ENCODE data around the gene JUN. TPM values are rescaled to one million over a fixed set of nuclear protein-coding genes. Genes with fewer than 3 reads are reported as not detected.
A peak's percentile ranks its signal among the peaks of the same experiment; 100 is the strongest.

JUN gene
- total and polyA plus RNA-seq, 2 donors (not counting 3 experiments of a cell fraction or from before 2014, with no cell fraction given), result 88.3 to 89.3 TPM

GRCh38 chr1:58739856-58740466, 43.9 kb downstream of the JUN start:
- POLR2A ChIA-PET, result no interaction called here
- DNase-seq (ENCODE audit: low read depth, low spot score), result peak; percentile 73
- TF ChIP-seq MAX (IDR thresholded peaks at IDR 0.05; ENCODE audit: insufficient read depth, insufficient read length), result no peak
- TF ChIP-seq, protein P1, sequence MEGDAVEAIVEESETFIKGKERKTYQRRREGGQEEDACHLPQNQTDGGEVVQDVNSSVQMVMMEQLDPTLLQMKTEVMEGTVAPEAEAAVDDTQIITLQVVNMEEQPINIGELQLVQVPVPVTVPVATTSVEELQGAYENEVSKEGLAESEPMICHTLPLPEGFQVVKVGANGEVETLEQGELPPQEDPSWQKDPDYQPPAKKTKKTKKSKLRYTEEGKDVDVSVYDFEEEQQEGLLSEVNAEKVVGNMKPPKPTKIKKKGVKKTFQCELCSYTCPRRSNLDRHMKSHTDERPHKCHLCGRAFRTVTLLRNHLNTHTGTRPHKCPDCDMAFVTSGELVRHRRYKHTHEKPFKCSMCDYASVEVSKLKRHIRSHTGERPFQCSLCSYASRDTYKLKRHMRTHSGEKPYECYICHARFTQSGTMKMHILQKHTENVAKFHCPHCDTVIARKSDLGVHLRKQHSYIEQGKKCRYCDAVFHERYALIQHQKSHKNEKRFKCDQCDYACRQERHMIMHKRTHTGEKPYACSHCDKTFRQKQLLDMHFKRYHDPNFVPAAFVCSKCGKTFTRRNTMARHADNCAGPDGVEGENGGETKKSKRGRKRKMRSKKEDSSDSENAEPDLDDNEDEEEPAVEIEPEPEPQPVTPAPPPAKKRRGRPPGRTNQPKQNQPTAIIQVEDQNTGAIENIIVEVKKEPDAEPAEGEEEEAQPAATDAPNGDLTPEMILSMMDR (IDR thresholded peaks at IDR 0.05; ENCODE audit: extremely low read depth in 1 of 2, insufficient read depth in 1 of 2, low read depth in 1 of 2, low read length in 2 of 2), result peak; percentile 31 to 38

DNA sequence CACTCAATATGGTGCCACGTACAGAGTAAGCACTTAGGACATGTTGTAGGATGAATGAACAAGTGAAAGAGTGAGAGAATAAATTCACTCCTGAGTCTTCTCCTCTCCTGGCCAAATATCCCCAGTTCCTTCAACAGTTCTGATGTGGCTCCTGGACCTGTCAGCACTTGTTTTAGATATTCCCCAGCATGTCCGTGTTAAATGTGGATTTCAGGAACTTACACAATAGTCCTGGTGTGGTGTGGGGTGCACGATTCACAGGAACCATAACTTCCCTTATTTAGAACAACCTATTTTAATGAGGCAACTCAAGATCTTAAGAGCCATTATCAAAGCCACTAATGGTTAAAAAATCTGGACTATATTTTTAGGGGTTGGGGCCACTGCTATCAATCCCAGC, 45.0 kb downstream of the JUN start:
- H3K79me2 ChIP-seq (ENCODE audit: control insufficient read depth, insufficient read depth, low read length), result no peaks in the 10 kb centered on the region
- H2AFZ ChIP-seq (ENCODE audit: low read depth, low read length), result peak overlapping the region; percentile 4
- TF ChIP-seq EZH2 (IDR thresholded peaks at IDR 0.05; ENCODE audit: borderline replicate concordance, low read depth, low read length, severe bottlenecking) (no peak), MYC (IDR thresholded peaks at IDR 0.05; ENCODE audit: low read depth, low read length) (no peak), JUN (IDR thresholded peaks at IDR 0.05; ENCODE audit: borderline replicate concordance, insufficient read depth, insufficient read length, low read depth) (no peak), GATA2 (IDR thresholded peaks at IDR 0.05; ENCODE audit: insufficient read depth, insufficient read length, low read depth, low read length) (no peak), FOS (IDR thresholded peaks at IDR 0.05; ENCODE audit: borderline replicate concordance, insufficient read depth, low read length) (no peak), POLR2AphosphoS5 (IDR thresholded peaks at IDR 0.05; ENCODE audit: insufficient read depth, low read depth, low read length) (no peak), MAX (IDR thresholded peaks at IDR 0.05; ENCODE audit: insufficient read depth, insufficient read length) (no peak), POLR2A (IDR thresholded peaks at IDR 0.05; ENCODE audit: low read depth, low read length) (no peak)
- TF ChIP-seq, protein P1 (IDR thresholded peaks at IDR 0.05; ENCODE audit: extremely low read depth in 1 of 2, insufficient read depth in 1 of 2, low read depth in 1 of 2, low read length in 2 of 2), result no peak
- dilution Hi-C loops (cut with MboI; ENCODE audit: extremely low pct_ligation_motif_present, low sequenced_read_pairs) (no loop called here), intact Hi-C loops (cut with micrococcal nuclease) (no loop called here)
- no peaks in the 10 kb centered on the region for H3K9me1 ChIP-seq (replicated peaks; ENCODE audit: control insufficient read depth, extremely low read depth, insufficient read depth, low read length)
- no peak overlapping the region for H3K4me3 ChIP-seq (replicated peaks in 1 of 3; ENCODE audit: insufficient read depth in 1 of 3, low read depth in 1 of 3, low read length in 3 of 3)
- H4K20me1 ChIP-seq (replicated peaks; ENCODE audit: control insufficient read depth, extremely low read depth, insufficient read depth, low read length), result no peaks in the 10 kb centered on the region
- CTCF ChIA-PET, result interaction anchor here (0.6 to 4.6 kb wide), 10 partner anchors 12 to 1020 kb away, joined by 3 to 48 read pairs (median 3); no protein-coding TSS in a partner anchor
- POLR2A ChIA-PET, result interaction anchor here (0.6 kb wide), 1 partner anchor 10 kb away, joined by 5 read pairs; no protein-coding TSS in a partner anchor
- FAIRE-seq (peak; percentile 54), DNase-seq (ENCODE audit: low read depth, low spot score) (no peak)
- no peak overlapping the region for H3K9ac ChIP-seq (replicated peaks; ENCODE audit: extremely low read depth, insufficient read depth, low read length)
- H3K4me1 ChIP-seq (ENCODE audit: control insufficient read depth, extremely low read depth, insufficient read depth, low read length), result peaks cover 3% of the 10 kb centered on the region
- no peaks in the 10 kb centered on the region for H3K27me3 ChIP-seq (ENCODE audit: control insufficient read depth in 2 of 2, insufficient read depth in 2 of 2, low read length in 2 of 2)
- H3K27ac ChIP-seq (ENCODE audit: insufficient read depth, low read depth, low read length), result no peak overlapping the region
- H3K36me3 ChIP-seq (ENCODE audit: control insufficient read depth in 2 of 2, extremely low read depth in 1 of 2, insufficient read depth in 2 of 2, low read length in 2 of 2), result no peaks in the 10 kb centered on the region
- no peaks in the 10 kb centered on the region for H3K9me3 ChIP-seq (replicated peaks; ENCODE audit: control insufficient read depth, insufficient read depth, low read length)
- BruUV-seq (replicated peaks), result no TSS peak
- no peak overlapping the region for H3K4me2 ChIP-seq (ENCODE audit: insufficient read depth, low read length)

More at GRCh38 chr1:58739856-58740466, 43.9 kb downstream of the JUN start:
- H4K20me1 ChIP-seq (replicated peaks; ENCODE audit: control insufficient read depth, extremely low read depth, insufficient read depth, low read length), result no peaks in the 10 kb centered on the region
- no peaks in the 10 kb centered on the region for H3K36me3 ChIP-seq (ENCODE audit: control insufficient read depth in 2 of 2, extremely low read depth in 1 of 2, insufficient read depth in 2 of 2, low read length in 2 of 2)
- no peaks in the 10 kb centered on the region for H3K79me2 ChIP-seq (ENCODE audit: control insufficient read depth, insufficient read depth, low read length)
- no peak overlapping the region for H3K27ac ChIP-seq (ENCODE audit: insufficient read depth, low read depth, low read length)
- no peaks in the 10 kb centered on the region for H3K9me1 ChIP-seq (replicated peaks; ENCODE audit: control insufficient read depth, extremely low read depth, insufficient read depth, low read length)
- intact Hi-C loops (cut with micrococcal nuclease) (loop anchor here (1.0 to 5.0 kb wide), 10 partner anchors 24 to 1207 kb away; partner anchors contain the start of gene JUN), dilution Hi-C loops (cut with MboI; ENCODE audit: extremely low pct_ligation_motif_present, low sequenced_read_pairs) (no loop called here)
- CTCF ChIA-PET, result interaction anchor here (0.7 to 4.6 kb wide), 16 partner anchors 9 to 1019 kb away, joined by 3 to 48 read pairs (median 4); no protein-coding TSS in a partner anchor
- peak overlapping the region; percentile 14 for H3K4me2 ChIP-seq (ENCODE audit: insufficient read depth, low read length)
- no peak overlapping the region for H3K9ac ChIP-seq (replicated peaks; ENCODE audit: extremely low read depth, insufficient read depth, low read length)
- no peaks in the 10 kb centered on the region for H3K9me3 ChIP-seq (replicated peaks; ENCODE audit: control insufficient read depth, insufficient read depth, low read length)
- no TSS peak for BruUV-seq (replicated peaks)
- no peaks in the 10 kb centered on the region for H3K27me3 ChIP-seq (ENCODE audit: control insufficient read depth in 2 of 2, insufficient read depth in 2 of 2, low read length in 2 of 2)
- peaks cover 3% of the 10 kb centered on the region for H3K4me1 ChIP-seq (ENCODE audit: control insufficient read depth, extremely low read depth, insufficient read depth, low read length)
- H2AFZ ChIP-seq (ENCODE audit: low read depth, low read length), result no peak overlapping the region
- peak; percentile 50 for FAIRE-seq
- no peak overlapping the region for H3K4me3 ChIP-seq (replicated peaks in 1 of 3; ENCODE audit: insufficient read depth in 1 of 3, low read depth in 1 of 3, low read length in 3 of 3)

Data from endothelial cell of umbilical vein (primary cell).